Adrenal gland (tissue), 12 donors: ENCODE measurements around the gene RPL22. TPM values are rescaled to one million over a fixed set of nuclear protein-coding genes. Genes with fewer than 3 reads are reported as not detected.
A peak's percentile ranks its signal among the peaks of the same experiment; 100 is the strongest.

ENCODE experiments used
- DNase-seq, 7 donors: peaks; one replicate each; pipeline ENCODE4 v3.0.0-alpha.2; 2019 to 2020
- H3K27ac ChIP-seq, 5 donors: fragments of 200-600 bp; sonication (generic) in 4 of 5; 1 replicate in 3 of 5; 2 replicates in 2 of 5; pipeline versions ENCODE4 v1.5.1 to v1.8.0; 2016 to 2020; ENCODE audit warnings: mild to moderate bottlenecking in 1 of 5
- H3K27me3 ChIP-seq: fragments of 200-600 bp; 2 replicates; pipeline ENCODE4 v1.8.0; 2021
- H3K36me3 ChIP-seq, 2 donors: fragments of 200-600 bp; replicated peaks in 1 of 2; 1 replicate in 1 of 2; 2 replicates in 1 of 2; pipeline versions ENCODE4 v1.5.1 to v1.8.0; 2018 to 2022
- H3K4me1 ChIP-seq, 2 donors: fragments of 200-600 bp; replicated peaks in 1 of 2; 1 replicate in 1 of 2; 2 replicates in 1 of 2; pipeline versions ENCODE4 v1.5.1 to v1.8.0; 2018 to 2021
- H3K4me3 ChIP-seq, 4 donors: fragments of 200-600 bp; sonication (generic) in 3 of 4; one replicate each; pipeline ENCODE4 v1.5.1; 2016 to 2018
- H3K9me3 ChIP-seq, 3 donors: fragments of 200-600 bp; sonication (generic) in 1 of 3; replicated peaks in 1 of 3; 1 replicate in 2 of 3; 2 replicates in 1 of 3; pipeline versions ENCODE4 v1.5.1 to v1.8.0; 2016 to 2021
- POLR2A ChIP-seq, 2 donors: fragments of 450-650 bp; IDR thresholded peaks; one replicate each; pipeline ENCODE4 v1.6.1; 2017; ENCODE audit warnings: antibody characterized with exemption in 2 of 2, mild to moderate bottlenecking in 2 of 2, moderate library complexity in 1 of 2
- WGBS, 4 donors: extraction: QIAGEN DNeasy Blood & Tissue Kit in 2 of 4; methylation state at CpG; one replicate each; pipeline versions ENCODE4 v1.1.5 to v1.1.7; 2013 to 2017; 5-methylcytosine and 5-hydroxymethylcytosine counted together
- intact Hi-C, 2 donors: fragments of 100-400 bp; cut with DNase I; formaldehyde crosslinking; loops; one replicate each; pipeline versions ENCODE4 v1.14.1 to v1.15.0; 2022 to 2023
- polyA plus RNA-seq, 3 donors: library from polyadenylated mRNA; stranded (reverse); fragments of 200-250 nt in 2 of 3; fragments of 350-450 nt in 1 of 3; fragmentation: Illumina TruSeq in 1 of 3; extraction: RNeasy Lipid Tissue Mini Kit (QIAGEN cat#74804) in 1 of 3; gene quantifications; one replicate each; pipeline ENCODE4 v1.2.3, GENCODE V29; 2013 to 2014
- total RNA-seq, 9 donors: library from RNA; depleted of rRNA in 4 of 9; stranded (reverse); fragments of >200 nt in 4 of 9; fragments of 120-200 nt in 1 of 9; fragmentation: NEBNext Ultra II Directional in 1 of 9; extraction: Animal tissue kit (Norgen Biotek cat#: 25700) in 1 of 9; gene quantifications; one replicate each; pipeline versions ENCODE4 v1.1.0 to v1.2.4, GENCODE V29; 2013 to 2023
- TF ChIP-seq, protein P1 (sequence below), 6 experiments: fragments of 450-650 bp in 4 of 6; fragments of 200-600 bp in 2 of 6; sonication (generic) in 1 of 6; IDR thresholded peaks; 1 replicate in 5 of 6; 2 replicates in 1 of 6; pipeline versions ENCODE4 v1.5.1 to v1.8.0; 2016 to 2021; ENCODE audit warnings: antibody characterized with exemption in 6 of 6, mild to moderate bottlenecking in 2 of 6, moderate library complexity in 1 of 6
- donor health status: healthy with polysubstance abuse.
- donor health status: Bipolar disorder and iron deficiency.
- donor health status: DM: yes; HTN: yes; CAD: no.
- donor health status: DM: no; HTN: no; CAD: no.
- donor health status: DM: no; HTN: no; CAD: no.
- donor health status: DM: yes; HTN: yes; CAD: no.

RPL22 gene
- total and polyA plus RNA-seq, 12 donors = 78.5 to 898 (median 305) TPM

DNA sequence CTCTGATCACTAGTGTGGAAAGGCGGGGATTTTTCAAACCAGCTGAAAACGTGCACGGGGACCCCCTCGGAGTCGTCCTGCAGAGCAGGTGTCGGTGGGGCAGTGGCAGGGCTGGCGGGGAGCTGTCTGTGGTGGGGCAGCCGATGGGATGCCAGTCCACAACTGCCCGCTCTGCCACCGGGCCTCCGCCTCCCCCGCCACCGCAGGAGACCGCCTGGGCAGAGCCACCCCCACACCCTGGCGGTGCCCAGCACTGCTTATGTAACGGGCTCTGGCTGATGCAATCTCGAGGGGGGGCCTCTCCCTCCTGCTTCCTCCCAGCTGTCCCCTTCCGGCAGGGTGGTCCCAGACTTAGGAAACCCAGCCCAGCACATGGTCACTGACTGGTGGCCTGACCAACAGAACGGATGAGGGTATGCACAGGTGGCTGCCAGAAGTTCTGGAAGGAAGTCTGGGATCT is 28.6 kb downstream of the RPL22 start:
- TF ChIP-seq, protein P1, sequence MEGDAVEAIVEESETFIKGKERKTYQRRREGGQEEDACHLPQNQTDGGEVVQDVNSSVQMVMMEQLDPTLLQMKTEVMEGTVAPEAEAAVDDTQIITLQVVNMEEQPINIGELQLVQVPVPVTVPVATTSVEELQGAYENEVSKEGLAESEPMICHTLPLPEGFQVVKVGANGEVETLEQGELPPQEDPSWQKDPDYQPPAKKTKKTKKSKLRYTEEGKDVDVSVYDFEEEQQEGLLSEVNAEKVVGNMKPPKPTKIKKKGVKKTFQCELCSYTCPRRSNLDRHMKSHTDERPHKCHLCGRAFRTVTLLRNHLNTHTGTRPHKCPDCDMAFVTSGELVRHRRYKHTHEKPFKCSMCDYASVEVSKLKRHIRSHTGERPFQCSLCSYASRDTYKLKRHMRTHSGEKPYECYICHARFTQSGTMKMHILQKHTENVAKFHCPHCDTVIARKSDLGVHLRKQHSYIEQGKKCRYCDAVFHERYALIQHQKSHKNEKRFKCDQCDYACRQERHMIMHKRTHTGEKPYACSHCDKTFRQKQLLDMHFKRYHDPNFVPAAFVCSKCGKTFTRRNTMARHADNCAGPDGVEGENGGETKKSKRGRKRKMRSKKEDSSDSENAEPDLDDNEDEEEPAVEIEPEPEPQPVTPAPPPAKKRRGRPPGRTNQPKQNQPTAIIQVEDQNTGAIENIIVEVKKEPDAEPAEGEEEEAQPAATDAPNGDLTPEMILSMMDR (IDR thresholded peaks at IDR 0.05) = no peak
- TF ChIP-seq POLR2A (IDR thresholded peaks at IDR 0.05) = no peak
- intact Hi-C loops = loop anchor here (10.0 kb wide), 1 partner anchor 116 kb away; no protein-coding TSS in a partner anchor
- Histone ChIP-seq H3K4me3 (no peak overlapping the region), H3K4me1 (no peaks in the 10 kb centered on the region), H3K27me3 (no peaks in the 10 kb centered on the region), H3K27ac (no peak overlapping the region), H3K36me3 (no peaks in the 10 kb centered on the region), H3K9me3 (no peaks in the 10 kb centered on the region)
- WGBS, 4 donors = 61 to 75% (median 67%) methylated on average over 17 to 19 of the region's 19 CpGs; no CpG with 5 or more reads in 1 of the 4 donors
- DNase-seq = peak in 1 of 7 donors; percentile 73

- H3K27me3 ChIP-seq = no peaks in the 10 kb centered on the region
- 75 to 77% (median 76%) methylated on average over 12 to 16 of the region's 16 CpGs; no CpG with 5 or more reads in 1 of the 4 donors for WGBS, 4 donors
- no peaks in the 10 kb centered on the region for H3K36me3 ChIP-seq
- intact Hi-C loops = loop anchor here (10.0 kb wide), 1 partner anchor 115 kb away; no protein-coding TSS in a partner anchor
- TF ChIP-seq, protein P1 (IDR thresholded peaks at IDR 0.05) = no peak
- no peak for TF ChIP-seq POLR2A (IDR thresholded peaks at IDR 0.05)
- H3K9me3 ChIP-seq = no peaks in the 10 kb centered on the region
- DNase-seq = no peak
- H3K4me1 ChIP-seq = no peaks in the 10 kb centered on the region
- H3K27ac ChIP-seq = no peak overlapping the region
- no peak overlapping the region for H3K4me3 ChIP-seq
Measured at GRCh38 chr1:6170116-6170741, 29.2 kb downstream of the RPL22 start.

GRCh38 chr1:6168947-6169586 is 30.3 kb downstream of the RPL22 start:
- Histone ChIP-seq H3K27me3 (no peaks in the 10 kb centered on the region), H3K4me1 (no peaks in the 10 kb centered on the region), H3K27ac (no peak overlapping the region), H3K9me3 (no peaks in the 10 kb centered on the region), H3K36me3 (no peaks in the 10 kb centered on the region), H3K4me3 (no peak overlapping the region)
- no peak for DNase-seq
- intact Hi-C loops = no loop called here
- TF ChIP-seq POLR2A (IDR thresholded peaks at IDR 0.05) = no peak
- TF ChIP-seq, protein P1 (IDR thresholded peaks at IDR 0.05) = no peak
- WGBS, 4 donors = 66 to 80% (median 76%) methylated on average over 12 to 18 of the region's 18 CpGs

- TF ChIP-seq, protein P1 (IDR thresholded peaks at IDR 0.05) = no peak
- no peak for TF ChIP-seq POLR2A (IDR thresholded peaks at IDR 0.05)
- H3K4me3 ChIP-seq = no peak overlapping the region
- intact Hi-C loops = no loop called here
- no peaks in the 10 kb centered on the region for H3K4me1 ChIP-seq
- no peak for DNase-seq
- no peaks in the 10 kb centered on the region for H3K9me3 ChIP-seq
- H3K36me3 ChIP-seq = no peaks in the 10 kb centered on the region
- peaks cover 2% of the 10 kb centered on the region for H3K27me3 ChIP-seq
- WGBS, 4 donors = 73 to 86% (median 77%) methylated on average over 27 to 34 of the region's 34 CpGs
- no peak overlapping the region for H3K27ac ChIP-seq
Measured at GRCh38 chr1:6167391-6168303, 31.7 kb downstream of the RPL22 start.
